Endothelial cell of umbilical vein (primary cell): ENCODE results near the gene ADCY3. TPM values are rescaled to one million over a fixed set of nuclear protein-coding genes. Genes with fewer than 3 reads are reported as not detected.

Experiments
- BruUV-seq: library from RNA; stranded (reverse); fragments of 400-500 nt; replicated peaks from 2 replicates; lab custom pipeline; 2021; lab: Mats Ljungman, UMichigan
- CTCF ChIA-PET: fragments of 300-600, 350-600 bp; sonication (Branson Sonifier 250); formaldehyde crosslinking; loops from one replicate; lab custom pipeline; 2021; ENCODE audit warnings: antibody characterized with exemption, inconsistent platforms; lab: Charles Lee
- POLR2A ChIA-PET: fragments of 300-600, 350-600 bp; sonication (Branson Sonifier 250); formaldehyde crosslinking; loops from one replicate; lab custom pipeline; 2021; ENCODE audit warnings: antibody characterized with exemption, inconsistent platforms; lab: Charles Lee
- DNase-seq: peaks from one replicate; pipeline ENCODE4 v3.0.0-alpha.2; 2011; ENCODE audit warnings: low read depth, low spot score
- FAIRE-seq: peaks from 2 replicates; lab custom pipeline; 2011; peaks lifted over from hg19 to GRCh38; lab: Jason Lieb, UNC
- H2AFZ ChIP-seq: 2 replicates; pipeline ENCODE4 v1.6.0; 2012; ENCODE audit warnings: low read depth, low read length, control low read depth, inconsistent platforms
- H3K27ac ChIP-seq: 2 replicates; pipeline ENCODE4 v1.5.1; 2011; ENCODE audit warnings: low read depth, mild to moderate bottlenecking, control low read depth, low read length, moderate library complexity; ENCODE audit not compliant: insufficient read depth
- H3K27me3 ChIP-seq, 2 experiments: 2 replicates each; pipeline versions ENCODE4 v1.6.0 to v1.6.1; 2011; ENCODE audit warnings: low read length in 2 of 2, mixed read lengths in 1 of 2; ENCODE audit not compliant: control insufficient read depth in 2 of 2, insufficient read depth in 2 of 2
- H3K36me3 ChIP-seq, 2 experiments: 2 replicates in 1 of 2; 3 replicates in 1 of 2; pipeline ENCODE4 v1.5.1; 2011; ENCODE audit warnings: low read length in 2 of 2, mild to moderate bottlenecking in 1 of 2, moderate library complexity in 1 of 2; ENCODE audit not compliant: control insufficient read depth in 2 of 2, insufficient read depth in 2 of 2; ENCODE audit errors: extremely low read depth in 1 of 2
- H3K4me1 ChIP-seq: 3 replicates; pipeline ENCODE4 v1.5.1; 2011; ENCODE audit warnings: mild to moderate bottlenecking, low read length; ENCODE audit not compliant: control insufficient read depth, insufficient read depth; ENCODE audit errors: extremely low read depth
- H3K4me2 ChIP-seq: 2 replicates; pipeline ENCODE4 v1.6.1; 2011; ENCODE audit warnings: low read length, control low read depth, mixed read lengths; ENCODE audit not compliant: insufficient read depth
- H3K4me3 ChIP-seq, 3 experiments: fragments of 200-600 bp in 1 of 3; sonication (generic), shearing (Covaris generic) in 1 of 3; replicated peaks in 1 of 3; 2 replicates each; pipeline ENCODE4 v1.5.1; 2011 to 2016; ENCODE audit warnings: control low read depth in 3 of 3, low read length in 3 of 3, mild to moderate bottlenecking in 2 of 3, inconsistent platforms in 1 of 3, low read depth in 1 of 3, moderate library complexity in 1 of 3; ENCODE audit not compliant: insufficient read depth in 1 of 3
- H3K79me2 ChIP-seq: 2 replicates; pipeline ENCODE4 v1.6.0; 2012; ENCODE audit warnings: low read length, inconsistent platforms; ENCODE audit not compliant: control insufficient read depth, insufficient read depth
- H3K9ac ChIP-seq: replicated peaks from 2 replicates; pipeline ENCODE3; 2011; ENCODE audit warnings: low read length, control low read depth; ENCODE audit not compliant: insufficient read depth; ENCODE audit errors: extremely low read depth
- H3K9me1 ChIP-seq: replicated peaks from 3 replicates; pipeline ENCODE4 v1.6.0; 2011; ENCODE audit warnings: mild to moderate bottlenecking, low read length; ENCODE audit not compliant: control insufficient read depth, insufficient read depth; ENCODE audit errors: extremely low read depth
- H3K9me3 ChIP-seq: replicated peaks from 2 replicates; pipeline ENCODE4 v1.5.1; 2012; ENCODE audit warnings: low read length, inconsistent platforms; ENCODE audit not compliant: control insufficient read depth, insufficient read depth
- H4K20me1 ChIP-seq: replicated peaks from 2 replicates; pipeline ENCODE3; 2011; ENCODE audit warnings: mild to moderate bottlenecking, low read length; ENCODE audit not compliant: control insufficient read depth, insufficient read depth; ENCODE audit errors: extremely low read depth
- CTCF ChIP-seq, 2 donors: IDR thresholded peaks; 1 replicate in 1 of 2; 2 replicates in 1 of 2; pipeline ENCODE4 v1.5.1; 2011; ENCODE audit warnings: low read length in 2 of 2, mild to moderate bottlenecking in 2 of 2, moderate library complexity in 2 of 2, control low read depth in 1 of 2, inconsistent platforms in 1 of 2, low read depth in 1 of 2; ENCODE audit not compliant: insufficient read depth in 1 of 2; ENCODE audit errors: extremely low read depth in 1 of 2
- EZH2 ChIP-seq: IDR thresholded peaks from 2 replicates; pipeline ENCODE4 v1.6.1; 2012; ENCODE audit warnings: borderline replicate concordance, low read depth, mild to moderate bottlenecking, moderate library complexity, low read length, inconsistent platforms; ENCODE audit not compliant: severe bottlenecking
- FOS ChIP-seq: IDR thresholded peaks from 2 replicates; pipeline ENCODE4 v1.6.1; 2011; ENCODE audit warnings: mild to moderate bottlenecking, low read length, moderate library complexity, borderline replicate concordance; ENCODE audit not compliant: insufficient read depth
- GATA2 ChIP-seq: IDR thresholded peaks from 2 replicates; pipeline ENCODE4 v1.7.0; 2011; ENCODE audit warnings: low read depth, mild to moderate bottlenecking, moderate library complexity, mixed read lengths, low read length; ENCODE audit not compliant: insufficient read length, insufficient read depth
- JUN ChIP-seq: IDR thresholded peaks from 2 replicates; pipeline ENCODE4 v1.6.1; 2011; ENCODE audit warnings: borderline replicate concordance, low read depth; ENCODE audit not compliant: insufficient read length, insufficient read depth
- MAX ChIP-seq: IDR thresholded peaks from 2 replicates; pipeline ENCODE4 v1.6.1; 2011; ENCODE audit not compliant: insufficient read depth, insufficient read length
- MYC ChIP-seq: IDR thresholded peaks from one replicate; pipeline ENCODE4 v1.6.1; 2011; ENCODE audit warnings: mild to moderate bottlenecking, low read depth, low read length
- POLR2A ChIP-seq: IDR thresholded peaks from 2 replicates; pipeline ENCODE4 v1.6.1; 2012; ENCODE audit warnings: low read depth, mild to moderate bottlenecking, control low read depth, low read length
- POLR2AphosphoS5 ChIP-seq: IDR thresholded peaks from 2 replicates; pipeline ENCODE4 v1.6.1; 2012; ENCODE audit warnings: low read depth, mild to moderate bottlenecking, control low read depth, low read length, moderate library complexity; ENCODE audit not compliant: insufficient read depth
- dilution Hi-C: fragments of 300-500 bp; cut with MboI; formaldehyde crosslinking; loops from one replicate; pipeline ENCODE4 v1.15.0; 2019; ENCODE audit warnings: low sequenced_read_pairs; ENCODE audit not compliant: extremely low pct_ligation_motif_present
- intact Hi-C: fragments of 100-400 bp; cut with micrococcal nuclease; formaldehyde crosslinking; loops from one replicate; pipeline ENCODE4 v1.10.0; 2022
- polyA plus RNA-seq, 4 experiments: library from polyadenylated mRNA; depleted of rRNA in 3 of 4; stranded (reverse) in 3 of 4; unstranded in 1 of 4; fragments of >200 nt; gene quantifications; 2 replicates each; pipeline versions ENCODE4 v1.2.1 to v1.2.3, GENCODE V29; 2011 to 2012; ENCODE audit warnings: missing spikeins in 1 of 4
- total RNA-seq: library from RNA; stranded (reverse); gene quantifications from 2 replicates; pipeline ENCODE4 v1.2.3, GENCODE V29; 2021

The ADCY3 gene
- total and polyA plus RNA-seq, 2 donors (not counting 3 experiments of a cell fraction or from before 2014, with no cell fraction given) = 54.0 to 61.3 TPM

GRCh38 chr2:24908461-24908901, 11.6 kb downstream of the ADCY3 start:
- DNase-seq (no peak), FAIRE-seq (no peak)
- H3K27ac ChIP-seq = no peak overlapping the region
- H3K27me3 ChIP-seq = no peaks in the 10 kb centered on the region
- H3K9me3 ChIP-seq = no peaks in the 10 kb centered on the region
- ChIA-PET POLR2A (no interaction called here), CTCF (no interaction called here)
- dilution Hi-C loops = no loop called here
- BruUV-seq = no TSS peak
- H3K9ac ChIP-seq = no peak overlapping the region
- H3K9me1 ChIP-seq = no peaks in the 10 kb centered on the region
- no peak for TF ChIP-seq MYC
- TF ChIP-seq EZH2 = no peak
- no peak for TF ChIP-seq CTCF (IDR thresholded peaks at IDR 0.05; ENCODE audit: extremely low read depth in 1 of 2, insufficient read depth in 1 of 2, low read depth in 1 of 2, low read length in 2 of 2)
- H4K20me1 ChIP-seq = no peaks in the 10 kb centered on the region
- H3K4me3 ChIP-seq = no peak overlapping the region
- intact Hi-C loops = no loop called here
- no peaks in the 10 kb centered on the region for H3K36me3 ChIP-seq
- H2AFZ ChIP-seq = no peak overlapping the region
- H3K79me2 ChIP-seq = no peaks in the 10 kb centered on the region
- H3K4me1 ChIP-seq = no peaks in the 10 kb centered on the region
- H3K4me2 ChIP-seq = no peak overlapping the region

GRCh38 chr2:24907116-24907515, 12.9 kb downstream of the ADCY3 start:
- no peak overlapping the region for H3K9ac ChIP-seq
- DNase-seq = peak; percentile 23
- no peaks in the 10 kb centered on the region for H3K4me1 ChIP-seq
- dilution Hi-C loops = no loop called here
- no peak overlapping the region for H2AFZ ChIP-seq
- no peak overlapping the region for H3K4me3 ChIP-seq
- H4K20me1 ChIP-seq = no peaks in the 10 kb centered on the region
- no peaks in the 10 kb centered on the region for H3K9me1 ChIP-seq
- H3K4me2 ChIP-seq = no peak overlapping the region
- no peaks in the 10 kb centered on the region for H3K36me3 ChIP-seq
- H3K79me2 ChIP-seq = no peaks in the 10 kb centered on the region
- CTCF ChIA-PET = no interaction called here
- no peaks in the 10 kb centered on the region for H3K27me3 ChIP-seq
- FAIRE-seq = no peak
- no peak overlapping the region for H3K27ac ChIP-seq
- intact Hi-C loops = no loop called here
- no peaks in the 10 kb centered on the region for H3K9me3 ChIP-seq
- BruUV-seq = no TSS peak
- POLR2A ChIA-PET = no interaction called here
- no peak for TF ChIP-seq POLR2AphosphoS5
- no peak for TF ChIP-seq EZH2
- no peak for TF ChIP-seq CTCF (IDR thresholded peaks at IDR 0.05; ENCODE audit: extremely low read depth in 1 of 2, insufficient read depth in 1 of 2, low read depth in 1 of 2, low read length in 2 of 2)
- TF ChIP-seq JUN = no peak
- TF ChIP-seq GATA2 = no peak
- no peak for TF ChIP-seq MYC
- no peak for TF ChIP-seq MAX
- no peak for TF ChIP-seq FOS
- TF ChIP-seq POLR2A = no peak
